ENCODE results near the gene XYLT1. TPM values are rescaled to one million over a fixed set of nuclear protein-coding genes. Genes with fewer than 3 reads are reported as not detected.

XYLT1 gene
- total and polyA plus RNA-seq, 10 of the 15 experiments (the other 5 are each of a cell fraction or from before 2014, with no cell fraction given) = 0.88 to 14.8 (median 5.8) TPM

GRCh38 chr16:17061326-17061725 is 409.4 kb downstream of the XYLT1 start:
- Histone ChIP-seq H3K79me2 (ENCODE audit: control insufficient read depth, insufficient read depth, low read length) (no peaks in the 10 kb centered on the region), H3K27me3 (replicated peaks in 1 of 2; ENCODE audit: control insufficient read depth in 2 of 2, insufficient read depth in 2 of 2, low read length in 1 of 2) (no peaks in the 10 kb centered on the region), H3K4me2 (ENCODE audit: control insufficient read depth, insufficient read depth) (no peak overlapping the region), H4K20me1 (ENCODE audit: control insufficient read depth, insufficient read depth) (no peaks in the 10 kb centered on the region), H3K4me1 (ENCODE audit: control insufficient read depth, insufficient read depth, low read length) (no peaks in the 10 kb centered on the region), H3K4me3 (no peak overlapping the region), H3K9me3 (replicated peaks; ENCODE audit: control insufficient read depth, insufficient read depth, low read length) (no peaks in the 10 kb centered on the region; the same call in 2 of the 3 replicates), H3K36me3 (ENCODE audit: control insufficient read depth in 2 of 2, insufficient read depth in 2 of 2, low read length in 1 of 2) (no peaks in the 10 kb centered on the region; a peak in 1 of 4 replicates), H3K9ac (ENCODE audit: control insufficient read depth, insufficient read depth, low read length) (no peak overlapping the region), H2AFZ (ENCODE audit: control insufficient read depth, low read depth, low read length) (no peak overlapping the region), H3K27ac (ENCODE audit: control insufficient read depth, insufficient read depth) (no peak overlapping the region)
- no TSS peak for BruUV-seq (replicated peaks)
- ChIA-PET SMC1A (ENCODE audit: uncharacterized antibody, unreplicated experiment) (interaction anchor here (0.7 kb wide), 2 partner anchors 8 to 166 kb away, joined by 3 read pairs; no protein-coding TSS in a partner anchor), POLR2A (no interaction called here), RAD21 (ENCODE audit: unreplicated experiment) (no interaction called here), CTCF (no interaction called here)
- in situ Hi-C loops (cut with MboI) = no loop called here
- DNase-seq (ENCODE audit: low read depth, low spot score) (no peak), FAIRE-seq (no peak), ATAC-seq (no peak)
- intact Hi-C loops (cut with micrococcal nuclease; ENCODE audit: unreplicated experiment) = no loop called here
- TF ChIP-seq, protein P1, sequence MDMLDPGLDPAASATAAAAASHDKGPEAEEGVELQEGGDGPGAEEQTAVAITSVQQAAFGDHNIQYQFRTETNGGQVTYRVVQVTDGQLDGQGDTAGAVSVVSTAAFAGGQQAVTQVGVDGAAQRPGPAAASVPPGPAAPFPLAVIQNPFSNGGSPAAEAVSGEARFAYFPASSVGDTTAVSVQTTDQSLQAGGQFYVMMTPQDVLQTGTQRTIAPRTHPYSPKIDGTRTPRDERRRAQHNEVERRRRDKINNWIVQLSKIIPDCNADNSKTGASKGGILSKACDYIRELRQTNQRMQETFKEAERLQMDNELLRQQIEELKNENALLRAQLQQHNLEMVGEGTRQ (IDR thresholded peaks at IDR 0.05; ENCODE audit: borderline replicate concordance, low read depth, low read length) = no peak
- TF ChIP-seq, protein P2, sequence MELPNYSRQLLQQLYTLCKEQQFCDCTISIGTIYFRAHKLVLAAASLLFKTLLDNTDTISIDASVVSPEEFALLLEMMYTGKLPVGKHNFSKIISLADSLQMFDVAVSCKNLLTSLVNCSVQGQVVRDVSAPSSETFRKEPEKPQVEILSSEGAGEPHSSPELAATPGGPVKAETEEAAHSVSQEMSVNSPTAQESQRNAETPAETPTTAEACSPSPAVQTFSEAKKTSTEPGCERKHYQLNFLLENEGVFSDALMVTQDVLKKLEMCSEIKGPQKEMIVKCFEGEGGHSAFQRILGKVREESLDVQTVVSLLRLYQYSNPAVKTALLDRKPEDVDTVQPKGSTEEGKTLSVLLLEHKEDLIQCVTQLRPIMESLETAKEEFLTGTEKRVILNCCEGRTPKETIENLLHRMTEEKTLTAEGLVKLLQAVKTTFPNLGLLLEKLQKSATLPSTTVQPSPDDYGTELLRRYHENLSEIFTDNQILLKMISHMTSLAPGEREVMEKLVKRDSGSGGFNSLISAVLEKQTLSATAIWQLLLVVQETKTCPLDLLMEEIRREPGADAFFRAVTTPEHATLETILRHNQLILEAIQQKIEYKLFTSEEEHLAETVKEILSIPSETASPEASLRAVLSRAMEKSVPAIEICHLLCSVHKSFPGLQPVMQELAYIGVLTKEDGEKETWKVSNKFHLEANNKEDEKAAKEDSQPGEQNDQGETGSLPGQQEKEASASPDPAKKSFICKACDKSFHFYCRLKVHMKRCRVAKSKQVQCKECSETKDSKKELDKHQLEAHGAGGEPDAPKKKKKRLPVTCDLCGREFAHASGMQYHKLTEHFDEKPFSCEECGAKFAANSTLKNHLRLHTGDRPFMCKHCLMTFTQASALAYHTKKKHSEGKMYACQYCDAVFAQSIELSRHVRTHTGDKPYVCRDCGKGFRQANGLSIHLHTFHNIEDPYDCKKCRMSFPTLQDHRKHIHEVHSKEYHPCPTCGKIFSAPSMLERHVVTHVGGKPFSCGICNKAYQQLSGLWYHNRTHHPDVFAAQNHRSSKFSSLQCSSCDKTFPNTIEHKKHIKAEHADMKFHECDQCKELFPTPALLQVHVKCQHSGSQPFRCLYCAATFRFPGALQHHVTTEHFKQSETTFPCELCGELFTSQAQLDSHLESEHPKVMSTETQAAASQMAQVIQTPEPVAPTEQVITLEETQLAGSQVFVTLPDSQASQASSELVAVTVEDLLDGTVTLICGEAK (IDR thresholded peaks at IDR 0.05; ENCODE audit: borderline replicate concordance) = peak; percentile 75
- WGBS (ENCODE audit: insufficient coverage, insufficient replicate concordance, low lambda C conversion rate, missing lambda C conversion rate) = 65% methylated on average over 2 of the region's 2 CpGs

Data from GM12878 (cell line).